ENCODE results near the gene DBP.
A peak's percentile ranks its signal among the peaks of the same experiment; 100 is the strongest.

The DBP gene

GRCh38 chr19:48624791-48625723, 12.1 kb downstream of the DBP start:
- no peak for DNase-seq

- DNase-seq: peak; percentile 87
Observed at GRCh38 chr19:48624067-48624594, 13.0 kb downstream of the DBP start.

- no peak for DNase-seq
Observed at GRCh38 chr19:48623556-48624066, 13.6 kb downstream of the DBP start.

GRCh38 chr19:48619692-48620585, 17.2 kb downstream of the DBP start:
- DNase-seq: no peak

GRCh38 chr19:48618916-48619691, 18.1 kb downstream of the DBP start, which contains the start of the genes RPL18 and SPHK2:
Gene RPL18, minus strand, starts transcription at chr19:48619178. Its CDS starts 35 bp downstream, at chr19:48619143.
Gene SPHK2, plus strand, starts transcription at chr19:48619506. Its CDS starts 1,009 bp downstream, at chr19:48620515.
- DNase-seq: peak; percentile 97

GRCh38 chr19:48618278-48618915, 18.8 kb downstream of the DBP start:
- DNase-seq: no peak

GRCh38 chr19:48617146-48617937, 19.8 kb downstream of the DBP start:
- DNase-seq: no peak

GRCh38 chr19:48616491-48617056, 20.6 kb downstream of the DBP start:
- DNase-seq: no peak

GRCh38 chr19:48616041-48616436, 21.1 kb downstream of the DBP start:
- no peak for DNase-seq

GRCh38 chr19:48615231-48616040, 21.7 kb downstream of the DBP start:
- no peak for DNase-seq

- DNase-seq: peak; percentile 14
Observed at GRCh38 chr19:48614436-48615230, 22.5 kb downstream of the DBP start, which contains the start of gene FAM83E. Gene FAM83E, minus strand, starts transcription at chr19:48615076. Its CDS starts 1,704 bp downstream, at chr19:48613372.

- DNase-seq: no peak
Observed at GRCh38 chr19:48613852-48614435, 23.2 kb downstream of the DBP start.

GRCh38 chr19:48613024-48613851, 23.9 kb downstream of the DBP start:
- no peak for DNase-seq

GRCh38 chr19:48611872-48612271, 25.3 kb downstream of the DBP start:
- DNase-seq: no peak

- DNase-seq: no peak
Observed at GRCh38 chr19:48609571-48610108, 27.5 kb downstream of the DBP start.

- peak; percentile 47 for DNase-seq
Observed at GRCh38 chr19:48608798-48609263, 28.3 kb downstream of the DBP start.

GRCh38 chr19:48607359-48607755, 29.8 kb downstream of the DBP start:
- no peak for DNase-seq

All from NCI-H2029 treated with DMSO at 0.1 percent for 48 hours (cell line).